Measurements from ENCODE around the gene SLC22A3.
"Not testable (repeated sequence)": the region's sequence is repeated elsewhere in the genome, so short reads cannot be mapped to it uniquely, and the experiment has no call there.

SLC22A3 gene

GRCh38 chr6:160476056-160476455 lies 127.9 kb downstream of the SLC22A3 start:
- H2BK12ac ChIP-seq (ENCODE audit: low read length in 2 of 2); H2BK120ac ChIP-seq (ENCODE audit: low read depth, low read length); H4K8ac ChIP-seq (ENCODE audit: low read length); H2BK15ac ChIP-seq (ENCODE audit: low read depth, poor library complexity, severe bottlenecking); H3K23ac ChIP-seq (ENCODE audit: low read length in 2 of 2); H3K9ac ChIP-seq (ENCODE audit: low read length); H3K18ac ChIP-seq (ENCODE audit: low read depth in 1 of 2, low read length in 2 of 2); H3K4me3 ChIP-seq (ENCODE audit: insufficient read depth in 1 of 2, low read depth in 1 of 2, low read length in 2 of 2); H3K79me1 ChIP-seq (replicated peaks; ENCODE audit: low read length, poor library complexity, severe bottlenecking); H3K4ac ChIP-seq (ENCODE audit: low read depth in 1 of 2, low read length in 2 of 2); H2BK5ac ChIP-seq (ENCODE audit: low read depth, low read length, poor library complexity, severe bottlenecking); DNase-seq; H3K14ac ChIP-seq (ENCODE audit: low read length in 2 of 2); H4K91ac ChIP-seq (ENCODE audit: low read length); H3K4me1 ChIP-seq (ENCODE audit: control insufficient read depth, insufficient read depth, low read depth, low read length); H3K27me3 ChIP-seq (ENCODE audit: control insufficient read depth in 1 of 2, insufficient read depth in 1 of 2, low read length in 2 of 2); H3K4me2 ChIP-seq (ENCODE audit: low read length, poor library complexity, severe bottlenecking); H3K27ac ChIP-seq (ENCODE audit: low read length, poor library complexity, severe bottlenecking); H3K36me3 ChIP-seq (ENCODE audit: control insufficient read depth in 1 of 2, insufficient read depth in 2 of 2, low read depth in 1 of 2, low read length in 2 of 2); H2AFZ ChIP-seq (ENCODE audit: low read depth, low read length); H3K9me3 ChIP-seq (ENCODE audit: control insufficient read depth, low read length); H2AK5ac ChIP-seq (ENCODE audit: low read length, severe bottlenecking): not testable (repeated sequence)
- WGBS, result 73% methylated on average over 3 of the region's 4 CpGs

GRCh38 chr6:160477072-160477471 lies 128.9 kb downstream of the SLC22A3 start:
- DNase-seq; H3K4me2 ChIP-seq (ENCODE audit: low read length, poor library complexity, severe bottlenecking); H3K27ac ChIP-seq (ENCODE audit: low read length, poor library complexity, severe bottlenecking); H2AK5ac ChIP-seq (ENCODE audit: low read length, severe bottlenecking); H2BK15ac ChIP-seq (ENCODE audit: low read depth, poor library complexity, severe bottlenecking); H3K4me1 ChIP-seq (ENCODE audit: control insufficient read depth, insufficient read depth, low read depth, low read length); H4K8ac ChIP-seq (ENCODE audit: low read length); H3K9me3 ChIP-seq (ENCODE audit: control insufficient read depth, low read length); H3K14ac ChIP-seq (ENCODE audit: low read length in 2 of 2); H3K9ac ChIP-seq (ENCODE audit: low read length); H3K4me3 ChIP-seq (ENCODE audit: insufficient read depth in 1 of 2, low read depth in 1 of 2, low read length in 2 of 2); H3K18ac ChIP-seq (ENCODE audit: low read depth in 1 of 2, low read length in 2 of 2); H3K79me1 ChIP-seq (replicated peaks; ENCODE audit: low read length, poor library complexity, severe bottlenecking); H3K23ac ChIP-seq (ENCODE audit: low read length in 2 of 2); H3K27me3 ChIP-seq (ENCODE audit: control insufficient read depth in 1 of 2, insufficient read depth in 1 of 2, low read length in 2 of 2); H3K4ac ChIP-seq (ENCODE audit: low read depth in 1 of 2, low read length in 2 of 2); H4K91ac ChIP-seq (ENCODE audit: low read length); H3K36me3 ChIP-seq (ENCODE audit: control insufficient read depth in 1 of 2, insufficient read depth in 2 of 2, low read depth in 1 of 2, low read length in 2 of 2); H2AFZ ChIP-seq (ENCODE audit: low read depth, low read length); H2BK12ac ChIP-seq (ENCODE audit: low read length in 2 of 2); H2BK5ac ChIP-seq (ENCODE audit: low read depth, low read length, poor library complexity, severe bottlenecking); H2BK120ac ChIP-seq (ENCODE audit: low read depth, low read length): not testable (repeated sequence)
- WGBS, result 100% methylated on average over 2 of the region's 4 CpGs

DNA sequence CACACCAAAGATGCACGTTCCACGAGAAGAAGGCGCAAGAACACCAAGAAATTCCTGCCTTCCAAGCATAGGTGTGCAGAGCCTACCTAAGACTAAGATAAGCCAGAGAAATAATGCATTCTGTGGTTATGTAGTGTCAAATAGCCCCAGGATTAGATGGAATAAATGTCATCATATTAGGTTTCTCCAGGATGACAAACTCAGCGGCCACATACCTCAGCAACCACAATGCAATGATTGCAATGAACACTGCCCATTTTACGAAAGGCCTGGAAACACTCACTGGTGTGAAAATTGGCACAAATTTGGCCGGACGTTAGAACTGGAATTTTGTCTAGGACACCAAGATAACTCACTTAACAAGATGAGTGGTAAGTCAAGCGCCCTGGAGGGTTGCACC lies 129.7 kb downstream of the SLC22A3 start:
- Histone ChIP-seq H3K14ac (ENCODE audit: low read length in 2 of 2) (no peak overlapping the region), H2BK15ac (ENCODE audit: low read depth, poor library complexity, severe bottlenecking) (no peak overlapping the region), H3K27ac (ENCODE audit: low read length, poor library complexity, severe bottlenecking) (no peak overlapping the region), H3K9ac (ENCODE audit: low read length) (no peak overlapping the region), H2AK5ac (ENCODE audit: low read length, severe bottlenecking) (no peak overlapping the region), H2AFZ (ENCODE audit: low read depth, low read length) (no peak overlapping the region), H4K91ac (ENCODE audit: low read length) (no peak overlapping the region), H2BK5ac (ENCODE audit: low read depth, low read length, poor library complexity, severe bottlenecking) (no peak overlapping the region), H4K8ac (ENCODE audit: low read length) (no peak overlapping the region), H3K23ac (ENCODE audit: low read length in 2 of 2) (no peak overlapping the region), H3K36me3 (ENCODE audit: control insufficient read depth in 1 of 2, insufficient read depth in 2 of 2, low read depth in 1 of 2, low read length in 2 of 2) (peaks cover 0 to 10% of the 10 kb centered on the region in 2 experiments), H3K4me1 (ENCODE audit: control insufficient read depth, insufficient read depth, low read depth, low read length) (no peaks in the 10 kb centered on the region), H3K27me3 (ENCODE audit: control insufficient read depth in 1 of 2, insufficient read depth in 1 of 2, low read length in 2 of 2) (no peaks in the 10 kb centered on the region), H3K18ac (ENCODE audit: low read depth in 1 of 2, low read length in 2 of 2) (no peak overlapping the region), H2BK12ac (ENCODE audit: low read length in 2 of 2) (no peak overlapping the region), H3K9me3 (ENCODE audit: control insufficient read depth, low read length) (peaks cover 6% of the 10 kb centered on the region), H3K4me2 (ENCODE audit: low read length, poor library complexity, severe bottlenecking) (no peak overlapping the region), H3K4me3 (ENCODE audit: insufficient read depth in 1 of 2, low read depth in 1 of 2, low read length in 2 of 2) (no peak overlapping the region), H3K79me1 (replicated peaks; ENCODE audit: low read length, poor library complexity, severe bottlenecking) (no peaks in the 10 kb centered on the region), H3K4ac (ENCODE audit: low read depth in 1 of 2, low read length in 2 of 2) (no peak overlapping the region), H2BK120ac (ENCODE audit: low read depth, low read length) (no peak overlapping the region)
- 92% methylated on average over 8 of the region's 8 CpGs for WGBS
- no peak for DNase-seq

- Histone ChIP-seq H3K27ac (ENCODE audit: low read length, poor library complexity, severe bottlenecking) (no peak overlapping the region), H3K27me3 (ENCODE audit: control insufficient read depth in 1 of 2, insufficient read depth in 1 of 2, low read length in 2 of 2) (no peaks in the 10 kb centered on the region), H3K23ac (ENCODE audit: low read length in 2 of 2) (no peak overlapping the region), H2BK12ac (ENCODE audit: low read length in 2 of 2) (no peak overlapping the region), H4K8ac (ENCODE audit: low read length) (no peak overlapping the region), H3K14ac (ENCODE audit: low read length in 2 of 2) (no peak overlapping the region), H2AK5ac (ENCODE audit: low read length, severe bottlenecking) (no peak overlapping the region), H2BK5ac (ENCODE audit: low read depth, low read length, poor library complexity, severe bottlenecking) (no peak overlapping the region), H3K9ac (ENCODE audit: low read length) (no peak overlapping the region), H3K36me3 (ENCODE audit: control insufficient read depth in 1 of 2, insufficient read depth in 2 of 2, low read depth in 1 of 2, low read length in 2 of 2) (peaks cover 2 to 9% of the 10 kb centered on the region in 2 experiments), H3K4ac (ENCODE audit: low read depth in 1 of 2, low read length in 2 of 2) (no peak overlapping the region), H3K4me1 (ENCODE audit: control insufficient read depth, insufficient read depth, low read depth, low read length) (no peaks in the 10 kb centered on the region), H2BK120ac (ENCODE audit: low read depth, low read length) (no peak overlapping the region), H3K18ac (ENCODE audit: low read depth in 1 of 2, low read length in 2 of 2) (no peak overlapping the region), H4K91ac (ENCODE audit: low read length) (no peak overlapping the region), H3K4me2 (ENCODE audit: low read length, poor library complexity, severe bottlenecking) (no peak overlapping the region), H2AFZ (ENCODE audit: low read depth, low read length) (no peak overlapping the region), H3K79me1 (replicated peaks; ENCODE audit: low read length, poor library complexity, severe bottlenecking) (no peaks in the 10 kb centered on the region), H2BK15ac (ENCODE audit: low read depth, poor library complexity, severe bottlenecking) (no peak overlapping the region), H3K9me3 (ENCODE audit: control insufficient read depth, low read length) (no peaks in the 10 kb centered on the region), H3K4me3 (ENCODE audit: insufficient read depth in 1 of 2, low read depth in 1 of 2, low read length in 2 of 2) (no peak overlapping the region)
- WGBS, result 96% methylated on average over 11 of the region's 11 CpGs
- no peak for DNase-seq
Observed at GRCh38 chr6:160487116-160487515, 138.9 kb downstream of the SLC22A3 start.
